CD4-positive, alpha-beta T cell (primary cell): ENCODE measurements around the gene EDNRA. TPM values are rescaled to one million over a fixed set of nuclear protein-coding genes. Genes with fewer than 3 reads are reported as not detected.

Experiments
- ATAC-seq: fragments of 200-7000 bp; cut with Tn5 transposase; one replicate; pipeline ENCODE4 v1.10.0; 2022; ENCODE audit warnings: mild to moderate bottlenecking; ENCODE audit not compliant: poor library complexity
- CTCF ChIA-PET: fragments of 350-600 bp; sonication (Branson Sonifier 250); formaldehyde crosslinking; loops from one replicate; lab custom pipeline; 2021; ENCODE audit warnings: antibody characterized with exemption, inconsistent platforms; lab: Charles Lee
- POLR2A ChIA-PET: fragments of 350-600 bp; sonication (Branson Sonifier 250); formaldehyde crosslinking; loops from one replicate; lab custom pipeline; 2021; ENCODE audit warnings: antibody characterized with exemption, inconsistent platforms; lab: Charles Lee
- DNase-seq, 14 experiments: peaks; one replicate each; pipeline ENCODE4 v3.0.0-alpha.2; 2013 to 2020; ENCODE audit warnings: mixed read lengths in 2 of 14
- H3K27ac ChIP-seq, 2 donors: one replicate each; pipeline versions ENCODE4 v1.5.1 to v1.7.0; 2013; ENCODE audit warnings: low read length in 2 of 2, low read depth in 1 of 2, mild to moderate bottlenecking in 1 of 2
- H3K27me3 ChIP-seq, 2 experiments: 1 replicate in 1 of 2; 2 replicates in 1 of 2; pipeline versions ENCODE4 v1.6.1 to v1.7.0; 2013; ENCODE audit warnings: low read length in 2 of 2, control low read depth in 1 of 2, mild to moderate bottlenecking in 1 of 2, moderate library complexity in 1 of 2; ENCODE audit not compliant: insufficient read depth in 2 of 2, control insufficient read depth in 1 of 2
- H3K36me3 ChIP-seq: one replicate; pipeline ENCODE4 v1.6.1; 2013; ENCODE audit warnings: low read length, control low read depth; ENCODE audit not compliant: insufficient read depth
- H3K4me1 ChIP-seq: one replicate; pipeline ENCODE4 v1.6.1; 2013; ENCODE audit warnings: low read length, control low read depth; ENCODE audit not compliant: insufficient read depth
- H3K4me3 ChIP-seq: one replicate; pipeline ENCODE4 v1.5.1; 2013; ENCODE audit warnings: mild to moderate bottlenecking, low read length, moderate library complexity
- H3K9me3 ChIP-seq, 2 experiments: 1 replicate in 1 of 2; 2 replicates in 1 of 2; pipeline versions ENCODE4 v1.6.1 to v1.7.0; 2013; ENCODE audit warnings: low read length in 2 of 2, mild to moderate bottlenecking in 2 of 2, control low read depth in 1 of 2, moderate library complexity in 1 of 2; ENCODE audit not compliant: control insufficient read depth in 1 of 2, insufficient read depth in 1 of 2
- H3K27ac Mint-ChIP-seq: one replicate; pipeline ENCODE4 v1.8.0; 2020; ENCODE audit warnings: mixed read lengths
- H3K27me3 Mint-ChIP-seq: one replicate; pipeline ENCODE4 v1.8.0; 2021; ENCODE audit warnings: mixed read lengths
- H3K36me3 Mint-ChIP-seq: one replicate; pipeline ENCODE4 v1.8.0; 2021; ENCODE audit warnings: low read depth, mixed read lengths
- H3K4me1 Mint-ChIP-seq: one replicate; pipeline ENCODE4 v1.8.0; 2021; ENCODE audit warnings: low read depth, mixed read lengths
- H3K4me3 Mint-ChIP-seq: one replicate; pipeline ENCODE4 v1.8.0; 2020; ENCODE audit warnings: mild to moderate bottlenecking, mixed read lengths
- H3K9me3 Mint-ChIP-seq: one replicate; pipeline ENCODE4 v1.8.0; 2020; ENCODE audit warnings: mixed read lengths
- intact Hi-C, 2 experiments: fragments of 100-400 bp; cut with DNase I in 1 of 2; cut with micrococcal nuclease in 1 of 2; formaldehyde crosslinking; loops; one replicate each; pipeline versions ENCODE4 v1.15.1 to v1.9.0; 2023 to 2025; cut with DNase I, micrococcal nuclease
- total RNA-seq, 174 experiments: library from RNA in 2 of 174; stranded (reverse) in 2 of 174; gene quantifications; one replicate each; pipeline ENCODE4 v1.2.3 and lab custom pipeline; 2021 to 2026
- TF ChIP-seq, protein P1 (sequence below): fragments of 200-600 bp; IDR thresholded peaks from one replicate; pipeline ENCODE4 v1.8.0; 2022; ENCODE audit warnings: antibody characterized with exemption, mild to moderate bottlenecking

Gene EDNRA
- total RNA-seq, 2 experiments from 2014 or later: not detected

DNA sequence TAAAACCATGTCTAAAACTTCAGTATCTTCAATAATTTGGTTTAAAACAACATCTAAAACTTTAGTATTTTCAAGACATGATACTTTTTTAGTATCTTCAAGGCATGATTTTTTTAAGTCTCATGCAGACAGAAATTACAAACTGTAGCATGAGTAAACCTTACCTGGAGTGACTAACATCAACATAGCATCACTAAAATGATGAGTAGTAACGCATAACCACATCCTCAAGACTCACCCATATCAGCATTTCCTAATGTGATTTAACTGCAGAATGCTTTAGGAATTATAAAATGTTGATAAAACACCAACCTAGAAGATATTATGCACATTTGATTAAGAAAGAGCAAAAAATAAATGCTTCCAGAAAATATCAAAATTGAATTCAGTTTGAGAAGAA is 19.7 kb upstream of the EDNRA start:
- Mint-ChIP-seq H3K9me3 (peaks cover 5% of the 10 kb centered on the region), H3K27me3 (peaks cover 6% of the 10 kb centered on the region), H3K36me3 (no peaks in the 10 kb centered on the region), H3K4me1 (no peaks in the 10 kb centered on the region), H3K4me3 (no peak overlapping the region), H3K27ac (no peak overlapping the region)
- H3K27ac ChIP-seq: no peak overlapping the region
- ChIA-PET POLR2A (no interaction called here), CTCF (no interaction called here)
- intact Hi-C loops: no loop called here
- H3K9me3 ChIP-seq: no peaks in the 10 kb centered on the region
- no peak for ATAC-seq
- DNase-seq: no peak
- H3K27me3 ChIP-seq: no peaks in the 10 kb centered on the region
- H3K36me3 ChIP-seq: no peaks in the 10 kb centered on the region
- TF ChIP-seq, protein P1, sequence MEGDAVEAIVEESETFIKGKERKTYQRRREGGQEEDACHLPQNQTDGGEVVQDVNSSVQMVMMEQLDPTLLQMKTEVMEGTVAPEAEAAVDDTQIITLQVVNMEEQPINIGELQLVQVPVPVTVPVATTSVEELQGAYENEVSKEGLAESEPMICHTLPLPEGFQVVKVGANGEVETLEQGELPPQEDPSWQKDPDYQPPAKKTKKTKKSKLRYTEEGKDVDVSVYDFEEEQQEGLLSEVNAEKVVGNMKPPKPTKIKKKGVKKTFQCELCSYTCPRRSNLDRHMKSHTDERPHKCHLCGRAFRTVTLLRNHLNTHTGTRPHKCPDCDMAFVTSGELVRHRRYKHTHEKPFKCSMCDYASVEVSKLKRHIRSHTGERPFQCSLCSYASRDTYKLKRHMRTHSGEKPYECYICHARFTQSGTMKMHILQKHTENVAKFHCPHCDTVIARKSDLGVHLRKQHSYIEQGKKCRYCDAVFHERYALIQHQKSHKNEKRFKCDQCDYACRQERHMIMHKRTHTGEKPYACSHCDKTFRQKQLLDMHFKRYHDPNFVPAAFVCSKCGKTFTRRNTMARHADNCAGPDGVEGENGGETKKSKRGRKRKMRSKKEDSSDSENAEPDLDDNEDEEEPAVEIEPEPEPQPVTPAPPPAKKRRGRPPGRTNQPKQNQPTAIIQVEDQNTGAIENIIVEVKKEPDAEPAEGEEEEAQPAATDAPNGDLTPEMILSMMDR: no peak
- H3K4me1 ChIP-seq: no peaks in the 10 kb centered on the region
- H3K4me3 ChIP-seq: no peak overlapping the region

DNA sequence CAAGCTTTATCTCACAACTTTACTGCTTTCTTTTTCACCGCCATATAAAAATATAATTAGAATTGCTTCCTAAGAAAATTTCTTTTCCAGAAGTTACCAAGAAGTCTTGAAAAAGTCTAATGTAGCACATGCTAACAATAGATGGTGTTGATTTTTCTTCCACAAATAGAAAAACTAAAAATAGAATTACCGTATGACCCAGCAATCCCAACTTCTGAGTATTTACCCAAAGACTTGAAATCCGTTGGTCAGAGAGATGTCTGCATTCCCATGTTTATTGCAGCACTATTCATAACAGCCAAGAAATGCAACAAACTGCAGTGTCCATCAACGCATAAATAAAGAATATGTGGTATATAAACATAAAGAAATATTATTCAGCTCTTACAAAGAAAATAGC is 17.8 kb upstream of the EDNRA start:
- Mint-ChIP-seq H3K9me3 (peaks cover 5% of the 10 kb centered on the region), H3K27ac (no peak overlapping the region), H3K4me3 (no peak overlapping the region), H3K27me3 (peaks cover 6% of the 10 kb centered on the region), H3K36me3 (no peaks in the 10 kb centered on the region), H3K4me1 (no peaks in the 10 kb centered on the region)
- ChIA-PET CTCF (no interaction called here), POLR2A (no interaction called here)
- Histone ChIP-seq H3K36me3 (no peaks in the 10 kb centered on the region), H3K4me3 (no peak overlapping the region), H3K9me3 (no peaks in the 10 kb centered on the region), H3K27ac (no peak overlapping the region), H3K4me1 (no peaks in the 10 kb centered on the region), H3K27me3 (no peaks in the 10 kb centered on the region)
- TF ChIP-seq, protein P1: no peak
- no peak for ATAC-seq
- DNase-seq: no peak
- intact Hi-C loops: no loop called here

DNA sequence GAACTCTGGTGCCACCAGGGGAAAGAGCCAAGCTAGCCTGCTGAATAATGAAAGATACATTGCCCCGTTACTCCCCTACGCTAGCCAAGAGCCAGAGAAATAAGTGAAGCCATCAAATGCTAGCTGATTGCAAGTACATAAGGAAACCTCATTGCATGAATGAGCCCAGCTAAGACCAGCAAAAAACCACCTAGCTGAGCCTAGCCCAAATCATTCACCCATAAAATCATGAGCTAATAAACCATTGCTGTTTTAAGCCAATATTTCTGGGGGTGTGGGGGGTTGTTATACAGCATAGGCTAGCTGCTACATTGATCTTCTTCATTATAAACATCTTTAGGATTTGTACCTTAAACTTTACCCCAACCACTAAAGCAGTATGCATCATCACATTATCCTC is 15.4 kb upstream of the EDNRA start:
- no peak overlapping the region for H3K27ac Mint-ChIP-seq
- CTCF ChIA-PET: interaction anchor here (0.6 kb wide), 1 partner anchor 12 kb away, joined by 3 read pairs; no protein-coding TSS in a partner anchor
- intact Hi-C loops: no loop called here
- Histone ChIP-seq H3K36me3 (no peaks in the 10 kb centered on the region), H3K27me3 (no peaks in the 10 kb centered on the region), H3K9me3 (no peaks in the 10 kb centered on the region), H3K27ac (no peak overlapping the region), H3K4me1 (no peaks in the 10 kb centered on the region), H3K4me3 (no peak overlapping the region)
- H3K4me1 Mint-ChIP-seq: no peaks in the 10 kb centered on the region
- TF ChIP-seq, protein P1: no peak
- DNase-seq (no peak), ATAC-seq (no peak)
- H3K27me3 Mint-ChIP-seq: peaks cover 6% of the 10 kb centered on the region
- H3K4me3 Mint-ChIP-seq: no peak overlapping the region
- POLR2A ChIA-PET: no interaction called here
- peaks cover 5% of the 10 kb centered on the region for H3K9me3 Mint-ChIP-seq
- no peaks in the 10 kb centered on the region for H3K36me3 Mint-ChIP-seq
